RWPE2 (cell line): ENCODE measurements around the gene ZNF600.
A peak's percentile ranks its signal among the peaks of the same experiment; 100 is the strongest.
"Not testable (repeated sequence)": the region's sequence is repeated elsewhere in the genome, so short reads cannot be mapped to it uniquely, and the experiment has no call there.

Experiments
- ATAC-seq: fragments of 200-7000 bp; cut with Tn5 transposase; 3 replicates; pipeline ENCODE4 v1.9.1; 2021; ENCODE audit warnings: low read depth
- DNase-seq: peaks from one replicate; pipeline ENCODE4 v3.0.0-alpha.2; 2020; ENCODE audit warnings: low spot score
- H3K27ac ChIP-seq: fragments of 450-650 bp; 2 replicates; pipeline ENCODE4 v1.5.1; 2017; ENCODE audit warnings: mild to moderate bottlenecking; ENCODE audit not compliant: poor library complexity, severe bottlenecking
- H3K27me3 ChIP-seq: fragments of 250-450 bp; sonication (Bioruptor Pico); 2 replicates; pipeline ENCODE4 v1.5.1; 2021; ENCODE audit warnings: mild to moderate bottlenecking, moderate library complexity; ENCODE audit not compliant: insufficient read depth, poor library complexity, severe bottlenecking
- H3K36me3 ChIP-seq: fragments of 250-450 bp; sonication (Bioruptor Pico); 2 replicates; pipeline ENCODE4 v1.5.1; 2020; ENCODE audit warnings: low read depth, mild to moderate bottlenecking, moderate library complexity
- H3K4me1 ChIP-seq: fragments of 250-450 bp; sonication (Bioruptor Pico); 2 replicates; pipeline ENCODE4 v1.5.1; 2021; ENCODE audit warnings: mild to moderate bottlenecking, moderate library complexity; ENCODE audit not compliant: insufficient read depth, poor library complexity, severe bottlenecking
- H3K4me3 ChIP-seq: fragments of 250-450 bp; sonication (Bioruptor Pico); 2 replicates; pipeline ENCODE4 v1.5.1; 2021; ENCODE audit warnings: mild to moderate bottlenecking, moderate library complexity; ENCODE audit not compliant: severe bottlenecking
- H3K9me3 ChIP-seq: fragments of 250-450 bp; sonication (Bioruptor Pico); 2 replicates; pipeline ENCODE4 v1.5.1; 2021; ENCODE audit warnings: mild to moderate bottlenecking, moderate library complexity; ENCODE audit not compliant: severe bottlenecking
- CTCF ChIP-seq: fragments of 450-650 bp; IDR thresholded peaks from one replicate; pipeline ENCODE4 v1.5.1; 2017; ENCODE audit warnings: mild to moderate bottlenecking, moderate library complexity; ENCODE audit not compliant: poor library complexity, severe bottlenecking

Gene ZNF600

GRCh38 chr19:52809801-52810200 is 23.2 kb upstream of the ZNF600 start:
- no peak for TF ChIP-seq CTCF
- Histone ChIP-seq H3K9me3 (peaks cover under 1% of the 10 kb centered on the region), H3K27me3 (no peaks in the 10 kb centered on the region), H3K4me3 (no peak overlapping the region), H3K36me3 (peaks cover 18% of the 10 kb centered on the region), H3K4me1 (no peaks in the 10 kb centered on the region), H3K27ac (no peak overlapping the region)
- DNase-seq (no peak), ATAC-seq (no peak)

DNA sequence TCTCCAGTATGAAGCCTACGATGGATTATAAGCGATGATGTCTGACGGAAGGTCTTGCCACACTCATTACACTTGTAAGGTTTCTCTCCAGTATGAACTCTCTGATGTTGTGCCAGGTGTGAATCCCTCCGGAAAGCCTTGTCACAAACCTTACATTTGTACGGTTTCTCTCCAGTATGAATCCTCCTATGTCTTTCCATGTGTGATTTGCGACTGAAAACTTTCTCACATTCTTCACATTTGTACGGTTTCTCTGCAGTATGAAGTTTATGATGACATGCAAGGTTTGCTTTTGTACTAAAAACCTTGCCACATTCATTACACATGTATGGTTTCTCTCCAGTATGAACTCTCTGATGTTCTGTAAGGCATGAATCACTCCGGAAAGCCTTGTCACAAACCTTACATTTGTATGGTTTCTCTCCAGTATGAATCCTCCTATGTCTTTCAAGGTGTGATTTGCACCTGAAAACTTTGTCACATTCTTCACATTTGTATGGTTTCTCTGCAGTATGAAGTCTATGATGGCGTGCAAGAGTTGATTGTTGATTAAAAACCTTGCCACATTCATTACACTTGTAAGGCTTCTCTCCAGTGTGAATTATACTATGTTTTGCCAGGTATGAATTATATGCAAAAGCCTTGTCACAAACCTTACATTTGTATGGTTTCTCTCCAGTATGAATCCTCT is 13.5 kb upstream of the ZNF600 start:
- H3K27me3 ChIP-seq, ATAC-seq, H3K4me3 ChIP-seq, H3K4me1 ChIP-seq, DNase-seq, H3K27ac ChIP-seq: not testable (repeated sequence)
- peaks cover 48% of the 10 kb centered on the region for H3K36me3 ChIP-seq
- H3K9me3 ChIP-seq, result peaks cover 33% of the 10 kb centered on the region

GRCh38 chr19:52789440-52789839 is 2.8 kb upstream of the ZNF600 start:
- ATAC-seq, result no peak
- Histone ChIP-seq H3K27me3 (no peaks in the 10 kb centered on the region), H3K4me1 (no peaks in the 10 kb centered on the region), H3K27ac (no peak overlapping the region), H3K9me3 (peaks cover 4% of the 10 kb centered on the region), H3K36me3 (no peaks in the 10 kb centered on the region), H3K4me3 (no peak overlapping the region)
- DNase-seq, result no peak
- TF ChIP-seq CTCF, result no peak

GRCh38 chr19:52786078-52786463 is 520 bp downstream of the ZNF600 start:
- Histone ChIP-seq H3K27ac (no peak overlapping the region), H3K9me3 (peaks cover 2% of the 10 kb centered on the region), H3K4me3 (peak overlapping the region; percentile 39), H3K27me3 (no peaks in the 10 kb centered on the region), H3K36me3 (no peaks in the 10 kb centered on the region), H3K4me1 (no peaks in the 10 kb centered on the region)
- ATAC-seq (peak; percentile 41), DNase-seq (peak; percentile 63)
- TF ChIP-seq CTCF, result no peak

DNA sequence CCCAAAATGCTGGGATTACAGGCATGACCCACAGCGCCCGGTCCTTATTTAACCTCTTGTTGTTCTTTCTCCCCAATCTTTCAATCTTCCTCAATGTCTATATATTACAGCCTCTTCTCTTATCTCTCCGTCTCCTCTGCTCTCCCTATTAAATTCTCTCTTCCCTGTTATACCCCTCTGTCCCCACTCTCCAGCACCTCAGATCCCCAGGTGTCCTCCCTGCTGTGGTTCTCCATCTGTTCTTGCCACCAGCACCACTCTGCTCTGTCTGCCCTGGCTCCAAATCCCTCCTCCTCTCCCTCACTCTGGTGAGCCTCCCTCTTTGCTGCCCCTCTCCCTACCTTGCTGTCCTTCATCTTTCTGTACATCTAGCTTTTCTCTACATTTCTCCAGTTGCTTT is 1.1 kb downstream of the ZNF600 start:
- Histone ChIP-seq H3K36me3 (no peaks in the 10 kb centered on the region), H3K4me3 (peak overlapping the region; percentile 39), H3K27me3 (no peaks in the 10 kb centered on the region), H3K4me1 (no peaks in the 10 kb centered on the region), H3K9me3 (peaks cover 2% of the 10 kb centered on the region), H3K27ac (no peak overlapping the region)
- ATAC-seq (no peak), DNase-seq (no peak)
- TF ChIP-seq CTCF, result no peak

DNA sequence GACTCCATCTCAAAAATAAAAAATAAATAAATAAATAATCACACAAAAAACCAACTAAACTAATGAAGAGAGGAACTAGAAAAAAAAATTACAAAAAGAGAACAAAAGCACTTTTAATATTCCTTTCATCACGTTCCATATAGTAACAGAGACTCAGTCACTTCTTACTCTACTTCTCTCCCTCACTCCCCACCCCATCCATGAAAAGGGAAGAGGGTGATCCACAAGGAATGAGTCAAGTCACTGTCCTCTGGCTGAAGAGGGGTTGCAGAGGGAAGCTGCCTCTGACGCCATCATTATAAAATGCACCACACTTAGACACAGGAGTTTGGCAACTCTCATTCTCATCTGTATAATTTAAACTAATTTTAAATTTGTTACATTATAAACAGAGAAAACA is 3.7 kb downstream of the ZNF600 start:
- not testable (repeated sequence) for H3K27me3 ChIP-seq, ATAC-seq, H3K36me3 ChIP-seq, H3K27ac ChIP-seq, DNase-seq, H3K4me1 ChIP-seq, H3K9me3 ChIP-seq, H3K4me3 ChIP-seq
